Measurements from ENCODE around the gene DNAH8.

The DNAH8 gene

GRCh38 chr6:39029156-39030011, 314.3 kb downstream of the DNAH8 start:
- DNase-seq = peak; percentile 65 to 73

- no peak for DNase-seq
Observed at GRCh38 chr6:39035681-39036080, 320.6 kb downstream of the DNAH8 start.

- no peak for DNase-seq
Observed at GRCh38 chr6:39037082-39037508, 322.0 kb downstream of the DNAH8 start.

- no peak for DNase-seq
Observed at GRCh38 chr6:39037707-39038106, 322.6 kb downstream of the DNAH8 start.

- DNase-seq = no peak
Observed at GRCh38 chr6:39040080-39040673, 325.1 kb downstream of the DNAH8 start.

- no peak for DNase-seq
Observed at GRCh38 chr6:39041072-39041471, 326.0 kb downstream of the DNAH8 start.

- no peak for DNase-seq
Observed at GRCh38 chr6:39043776-39044175, 328.7 kb downstream of the DNAH8 start.

GRCh38 chr6:39044181-39044580, 329.1 kb downstream of the DNAH8 start:
- DNase-seq = no peak

- DNase-seq = no peak
Observed at GRCh38 chr6:39047434-39048327, 332.6 kb downstream of the DNAH8 start.

- peak; percentile 21 to 25 for DNase-seq
Observed at GRCh38 chr6:39048481-39049399, 333.6 kb downstream of the DNAH8 start, which contains the start of gene GLP1R. GLP1R (plus strand) TSS chr6:39048781; CDS start chr6:39048841, 60 bp downstream.

- no peak for DNase-seq
Observed at GRCh38 chr6:39049575-39050283, 334.6 kb downstream of the DNAH8 start.

- no peak for DNase-seq
Observed at GRCh38 chr6:39050453-39051112, 335.5 kb downstream of the DNAH8 start.

GRCh38 chr6:39051399-39052122, 336.4 kb downstream of the DNAH8 start:
- DNase-seq = no peak

- DNase-seq = no peak
Observed at GRCh38 chr6:39053016-39053624, 338.0 kb downstream of the DNAH8 start.

GRCh38 chr6:39053854-39054576, 338.9 kb downstream of the DNAH8 start:
- DNase-seq = no peak

- no peak for DNase-seq
Observed at GRCh38 chr6:39054577-39055142, 339.5 kb downstream of the DNAH8 start.

- no peak for DNase-seq
Observed at GRCh38 chr6:39055661-39056060, 340.6 kb downstream of the DNAH8 start.

- DNase-seq = no peak
Observed at GRCh38 chr6:39056191-39056590, 341.1 kb downstream of the DNAH8 start.

GRCh38 chr6:39056681-39057080, 341.6 kb downstream of the DNAH8 start:
- no peak for DNase-seq

Data from activated CD4-positive, alpha-beta T cell treated with anti-CD3 and anti-CD28 coated beads, Interleukin-2, amount 50 U/mL, for 48 hours (primary cell).